Subcutaneous abdominal adipose tissue (tissue), 5 donors: Measurements from ENCODE around the gene RPL36.
"Not testable (repeated sequence)": the region's sequence is repeated elsewhere in the genome, so short reads cannot be mapped to it uniquely, and the experiment has no call there.

Experiments used
- H3K27ac ChIP-seq: one replicate; pipeline ENCODE4 v1.7.0; 2013; ENCODE audit warnings: low read depth, mild to moderate bottlenecking, inconsistent platforms, low read length, moderate library complexity
- H3K27me3 ChIP-seq, 5 donors: one replicate each; pipeline ENCODE4 v1.7.0; 2013; ENCODE audit warnings: low read length in 5 of 5, inconsistent platforms in 1 of 5; ENCODE audit not compliant: control insufficient read depth in 5 of 5, insufficient read depth in 4 of 5
- H3K36me3 ChIP-seq, 5 donors: one replicate each; pipeline ENCODE4 v1.7.0; 2013; ENCODE audit warnings: low read length in 5 of 5; ENCODE audit not compliant: control insufficient read depth in 5 of 5, insufficient read depth in 5 of 5
- H3K4me1 ChIP-seq, 5 donors: one replicate each; pipeline ENCODE4 v1.7.0; 2013; ENCODE audit warnings: low read length in 5 of 5, mild to moderate bottlenecking in 3 of 5, moderate library complexity in 1 of 5; ENCODE audit not compliant: control insufficient read depth in 5 of 5, insufficient read depth in 5 of 5
- H3K4me3 ChIP-seq, 5 donors: one replicate each; pipeline ENCODE4 v1.7.0; 2013; ENCODE audit warnings: low read length in 5 of 5, low read depth in 1 of 5
- H3K9ac ChIP-seq, 5 donors: one replicate each; pipeline ENCODE4 v1.7.0; 2013; ENCODE audit warnings: low read length in 5 of 5, mild to moderate bottlenecking in 4 of 5, moderate library complexity in 3 of 5
- H3K9me3 ChIP-seq, 5 donors: one replicate each; pipeline ENCODE4 v1.7.0; 2013; ENCODE audit warnings: low read length in 5 of 5; ENCODE audit not compliant: control insufficient read depth in 5 of 5
- donor health status: healthy.
- donor health status: healthy.
- donor health status: healthy.
- donor health status: healthy.
- donor health status: healthy.

RPL36 gene

DNA sequence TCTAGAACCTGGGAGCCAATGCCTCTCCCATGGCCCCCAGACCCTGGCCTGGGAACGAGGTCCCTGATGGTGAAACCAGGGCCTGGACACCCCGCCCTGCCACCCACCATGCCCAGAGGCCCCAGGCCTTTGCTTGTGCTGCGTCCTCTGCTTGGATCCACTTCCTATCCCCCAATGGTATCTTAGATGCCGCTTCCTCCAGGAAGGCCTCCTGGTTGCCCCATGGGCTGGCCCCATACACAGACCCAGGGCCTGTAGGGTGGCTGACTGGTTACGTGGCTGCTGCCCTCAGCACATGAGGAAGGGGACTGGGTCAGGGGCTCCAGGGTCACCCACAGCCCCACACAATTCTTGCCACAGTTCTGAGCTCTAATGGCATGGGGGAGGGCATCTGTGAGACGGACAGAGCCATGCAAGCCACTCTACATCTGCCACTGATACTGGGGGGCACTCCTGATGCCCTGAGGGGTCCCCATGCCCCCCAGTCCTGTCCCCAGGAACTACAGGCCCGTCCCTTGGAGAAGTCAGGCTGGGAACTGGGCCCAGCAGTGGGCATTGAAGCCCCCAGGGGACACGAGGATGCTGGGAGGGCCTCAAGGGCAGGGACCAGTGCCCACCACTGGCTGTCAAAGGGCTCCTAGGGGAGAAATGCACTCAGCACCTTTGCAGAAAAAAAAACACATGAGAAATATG lies 5.0 kb downstream of the RPL36 start:
- no peaks in the 10 kb centered on the region for H3K27me3 ChIP-seq
- H3K4me1 ChIP-seq, result peaks cover 0 to 26% (median 19%) of the 10 kb centered on the region in 5 donors
- no peak overlapping the region for H3K9ac ChIP-seq
- H3K27ac ChIP-seq, result no peak overlapping the region
- H3K4me3 ChIP-seq, result no peak overlapping the region
- no peaks in the 10 kb centered on the region for H3K9me3 ChIP-seq
- peaks cover 0 to 79% (median 71%) of the 10 kb centered on the region in 5 donors for H3K36me3 ChIP-seq

DNA sequence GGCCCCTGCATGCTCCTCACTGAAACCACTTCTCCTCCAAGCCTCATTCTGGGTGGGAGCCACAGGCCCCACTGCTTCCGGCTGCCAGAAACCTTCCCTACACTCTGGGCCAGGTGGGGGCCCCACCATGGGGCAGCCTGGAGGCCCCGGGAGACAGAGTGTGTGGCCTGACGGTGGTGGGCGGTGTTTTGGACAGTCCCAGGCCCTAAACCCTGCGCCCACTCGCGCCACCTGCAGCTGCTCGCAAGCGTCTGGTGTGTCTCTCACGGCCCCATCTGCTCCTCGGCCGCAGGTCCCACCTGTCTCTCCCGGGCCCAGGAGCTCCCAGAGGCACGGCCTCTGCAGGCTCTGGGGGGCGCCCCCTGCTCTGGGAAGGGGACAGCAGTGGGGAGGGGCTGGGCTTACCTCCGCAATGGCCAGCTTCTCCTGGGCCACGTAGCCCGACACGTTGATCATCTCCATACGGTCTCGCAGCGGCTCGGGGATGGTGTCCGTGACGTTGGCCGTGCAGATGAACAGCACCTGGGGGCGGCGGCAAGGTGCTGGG lies 5.6 kb downstream of the RPL36 start:
- no peaks in the 10 kb centered on the region for H3K9me3 ChIP-seq
- no peaks in the 10 kb centered on the region for H3K27me3 ChIP-seq
- H3K4me1 ChIP-seq, result peaks cover 0 to 23% (median 16%) of the 10 kb centered on the region in 5 donors
- no peak overlapping the region for H3K4me3 ChIP-seq
- H3K9ac ChIP-seq, result no peak overlapping the region
- no peak overlapping the region for H3K27ac ChIP-seq
- peaks cover 0 to 86% (median 76%) of the 10 kb centered on the region in 5 donors for H3K36me3 ChIP-seq

DNA sequence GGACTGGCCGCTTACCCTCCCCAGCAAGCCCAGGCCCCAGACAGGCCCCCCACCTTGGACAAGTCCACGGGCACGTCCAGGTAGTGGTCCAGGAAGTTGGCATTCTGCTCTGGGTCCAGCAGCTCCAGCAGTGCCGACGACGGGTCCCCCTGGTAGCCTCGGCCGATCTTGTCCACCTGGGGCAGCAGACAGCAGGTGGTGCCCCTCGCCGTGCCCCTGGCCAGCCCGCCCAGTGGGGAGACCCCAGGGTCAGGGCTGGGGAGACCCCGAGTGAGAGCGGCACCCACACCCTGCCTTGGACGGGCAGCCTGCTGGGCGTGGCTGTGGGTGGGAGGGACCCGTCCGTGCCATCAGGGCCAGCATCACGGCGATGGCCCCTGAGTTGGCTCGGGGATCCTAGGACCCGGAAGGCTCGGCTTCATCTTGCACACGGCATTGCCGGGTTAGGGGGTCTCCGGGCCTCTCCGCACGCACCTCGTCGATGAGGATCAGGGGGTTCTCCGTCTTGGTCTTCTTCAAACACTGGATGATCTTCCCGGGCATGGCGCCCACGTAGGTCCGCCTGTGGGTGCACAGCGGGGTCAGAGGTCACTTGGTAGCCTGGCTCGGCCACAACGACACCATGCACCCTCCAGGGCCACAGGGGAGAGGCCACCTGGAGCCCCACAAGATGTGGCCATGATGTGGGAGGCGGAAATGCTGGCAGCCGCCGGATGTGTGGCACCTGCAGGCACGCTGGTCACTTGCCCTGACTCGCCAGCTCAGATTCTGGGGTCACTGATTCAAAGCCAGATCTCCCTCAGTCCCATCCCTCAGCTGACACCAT lies 6.3 kb downstream of the RPL36 start:
- Histone ChIP-seq H3K27ac (no peak overlapping the region), H3K4me1 (peaks cover 0 to 16% (median 9%) of the 10 kb centered on the region in 5 donors), H3K4me3 (no peak overlapping the region), H3K27me3 (no peaks in the 10 kb centered on the region), H3K9me3 (no peaks in the 10 kb centered on the region), H3K36me3 (peaks cover 0 to 92% (median 81%) of the 10 kb centered on the region in 5 donors), H3K9ac (no peak overlapping the region)

DNA sequence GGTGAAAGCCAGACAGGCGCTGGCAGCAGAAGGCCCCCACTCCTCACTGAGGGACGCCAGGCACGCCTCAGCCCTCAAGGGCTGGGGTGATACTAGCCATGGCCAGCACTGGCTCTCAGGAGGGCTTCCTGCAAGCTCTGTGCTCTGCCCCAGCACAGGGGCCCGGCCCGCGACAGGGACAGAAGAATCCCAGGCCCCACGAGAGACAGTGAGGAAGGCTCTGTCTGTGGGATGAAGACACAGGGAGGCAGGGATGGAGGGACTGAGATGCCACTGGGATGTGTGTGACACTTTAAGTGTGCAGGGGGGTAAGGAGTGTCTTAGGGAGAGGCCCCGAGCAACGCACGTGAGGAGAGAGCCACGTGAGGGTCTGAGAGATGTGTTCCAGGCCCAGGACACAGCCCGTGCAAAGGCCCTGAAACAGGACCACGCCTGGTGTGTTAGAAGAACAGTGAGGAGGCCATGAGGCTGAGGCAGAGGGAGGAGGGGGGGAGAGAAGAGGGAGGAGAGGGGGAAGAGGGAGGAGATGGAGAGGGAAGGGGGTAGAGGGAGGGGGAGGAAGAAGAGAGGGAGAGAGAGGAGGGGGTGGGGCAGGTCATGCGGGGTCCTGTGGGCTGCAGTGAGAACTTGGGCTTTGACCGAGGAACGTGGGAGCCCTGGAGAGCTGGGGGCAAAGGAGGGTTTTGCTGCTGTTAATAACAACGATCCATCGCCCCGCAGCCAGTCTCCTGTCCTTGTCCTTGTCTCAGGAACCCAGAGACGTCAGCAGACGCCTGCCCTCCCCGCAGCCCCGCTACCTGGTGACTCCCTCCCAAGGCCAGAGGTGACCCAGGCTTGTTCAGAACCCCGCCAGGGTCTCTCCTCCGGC lies 7.2 kb downstream of the RPL36 start:
- Histone ChIP-seq H3K27me3 (no peaks in the 10 kb centered on the region), H3K27ac (no peak overlapping the region), H3K9ac (no peak overlapping the region), H3K9me3 (no peaks in the 10 kb centered on the region), H3K36me3 (peaks cover 0 to 85% (median 75%) of the 10 kb centered on the region in 5 donors), H3K4me1 (peaks cover 0 to 8% (median under 1%) of the 10 kb centered on the region in 5 donors), H3K4me3 (no peak overlapping the region)

DNA sequence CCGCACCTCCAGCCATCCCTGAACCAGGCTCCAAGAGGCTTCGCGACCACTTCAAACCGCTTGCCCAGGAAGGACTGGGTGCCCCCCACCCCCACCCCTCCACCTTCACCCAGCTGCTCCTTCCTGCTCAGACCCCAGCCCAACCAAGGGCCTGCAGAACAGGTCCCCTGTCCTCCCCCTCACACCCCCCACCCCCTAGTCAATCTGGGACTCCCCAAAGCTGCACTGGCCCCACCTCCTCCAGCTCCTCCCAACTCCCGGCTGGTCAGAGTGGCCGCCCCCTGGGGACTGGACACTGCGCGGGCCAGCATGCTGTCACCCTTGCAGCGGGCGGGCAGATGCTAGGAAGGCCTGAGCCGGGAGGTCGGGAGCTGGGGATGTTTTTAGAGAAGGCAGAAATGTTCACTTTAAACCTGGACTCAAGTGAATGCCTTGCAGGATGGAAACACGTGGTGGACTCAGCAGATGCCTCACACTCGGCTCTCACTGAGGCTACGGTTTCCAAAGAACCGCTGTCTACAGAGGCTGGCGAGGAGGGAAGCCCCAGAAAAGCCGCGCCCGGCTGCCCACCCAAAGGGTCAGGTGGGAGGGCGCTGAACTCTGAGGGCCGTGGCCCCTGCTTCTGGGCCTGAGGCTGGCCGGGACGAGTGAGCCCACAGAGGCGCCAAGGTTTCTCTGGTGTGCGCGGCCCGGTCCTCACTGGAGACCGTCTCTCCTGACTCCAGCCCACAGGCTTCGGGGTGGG lies 8.0 kb downstream of the RPL36 start:
- no peak overlapping the region for H3K9ac ChIP-seq
- no peak overlapping the region for H3K27ac ChIP-seq
- H3K4me1 ChIP-seq, result peaks cover 0 to under 1% (median 0%) of the 10 kb centered on the region in 5 donors
- no peak overlapping the region for H3K4me3 ChIP-seq
- H3K36me3 ChIP-seq, result peaks cover 0 to 78% (median 67%) of the 10 kb centered on the region in 5 donors
- no peaks in the 10 kb centered on the region for H3K9me3 ChIP-seq
- H3K27me3 ChIP-seq, result no peaks in the 10 kb centered on the region

DNA sequence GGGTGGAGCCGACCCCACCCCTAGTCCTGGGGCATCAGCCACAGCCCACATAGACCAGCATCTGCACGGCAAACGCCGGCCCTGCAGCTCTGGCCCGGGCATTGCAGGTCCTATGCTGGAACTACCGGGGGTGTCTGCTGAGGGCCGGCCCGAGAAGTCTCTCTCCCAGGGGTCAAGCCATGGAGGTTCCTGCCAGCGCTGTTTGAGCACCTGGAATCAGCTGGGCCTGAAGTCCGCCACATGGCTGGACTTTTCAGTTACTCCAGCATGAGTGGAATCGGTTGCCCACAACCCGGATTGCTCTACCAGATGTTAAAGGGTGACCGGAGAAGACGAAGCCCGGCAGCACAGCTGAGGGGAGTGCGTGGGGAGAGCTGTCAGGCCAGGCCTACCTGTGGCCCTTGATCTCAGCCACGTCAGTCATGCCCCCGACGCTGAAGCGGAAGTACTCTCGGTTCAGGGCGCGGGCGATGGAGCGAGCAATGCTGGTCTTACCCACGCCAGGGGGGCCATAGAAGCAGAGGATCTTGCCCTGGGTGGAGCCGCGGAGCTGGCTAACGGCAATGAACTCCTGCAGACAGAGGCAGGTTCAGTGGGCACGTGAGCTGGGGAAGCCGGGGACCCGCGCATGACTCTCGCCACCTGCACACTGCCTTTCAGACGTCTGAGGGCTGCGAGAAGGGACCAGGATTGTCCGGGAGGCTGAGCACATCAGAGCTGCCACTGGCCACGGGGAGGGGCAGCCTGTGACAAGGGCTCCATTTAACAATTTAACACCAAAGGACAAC lies 8.7 kb downstream of the RPL36 start:
- no peaks in the 10 kb centered on the region for H3K4me1 ChIP-seq
- H3K9ac ChIP-seq, result no peak overlapping the region
- no peaks in the 10 kb centered on the region for H3K27me3 ChIP-seq
- H3K27ac ChIP-seq, result no peak overlapping the region
- no peak overlapping the region for H3K4me3 ChIP-seq
- H3K9me3 ChIP-seq, result no peaks in the 10 kb centered on the region
- peaks cover 0 to 78% (median 67%) of the 10 kb centered on the region in 5 donors for H3K36me3 ChIP-seq

DNA sequence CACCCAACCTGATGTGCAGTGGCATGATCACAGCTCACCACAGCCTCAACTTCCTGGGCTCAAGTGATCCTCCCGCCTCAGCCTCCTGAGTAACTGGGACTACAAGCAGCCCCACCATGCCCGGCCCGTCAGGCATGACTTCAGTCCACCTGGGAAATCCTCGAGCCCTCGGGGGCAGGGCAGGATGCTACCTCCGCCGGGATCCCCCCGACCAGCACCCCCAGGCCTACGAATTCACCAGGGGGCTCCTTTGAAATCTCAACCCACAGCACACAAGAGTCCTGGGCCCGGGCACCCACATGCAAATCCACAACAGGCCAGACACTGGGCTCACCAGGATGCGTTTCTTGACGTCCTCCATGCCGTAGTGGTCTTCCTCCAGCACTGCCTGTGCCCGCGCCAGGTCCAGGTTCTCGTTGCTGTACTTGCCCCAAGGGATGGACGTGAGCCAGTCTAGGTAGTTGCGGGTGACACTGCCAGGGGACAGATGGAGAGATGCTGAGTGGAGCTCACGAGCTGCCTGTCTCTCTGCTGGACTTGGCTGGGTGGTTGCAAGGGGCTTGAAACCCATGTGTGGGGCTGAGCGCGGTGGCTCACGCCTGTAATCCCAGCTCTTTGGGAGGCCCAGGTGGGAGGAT lies 10.5 kb downstream of the RPL36 start:
- Histone ChIP-seq H3K27ac (no peak overlapping the region), H3K27me3 (no peaks in the 10 kb centered on the region), H3K9ac (no peak overlapping the region), H3K9me3 (no peaks in the 10 kb centered on the region), H3K36me3 (peaks cover 0 to 78% (median 66%) of the 10 kb centered on the region in 5 donors), H3K4me3 (no peak overlapping the region), H3K4me1 (no peaks in the 10 kb centered on the region)

DNA sequence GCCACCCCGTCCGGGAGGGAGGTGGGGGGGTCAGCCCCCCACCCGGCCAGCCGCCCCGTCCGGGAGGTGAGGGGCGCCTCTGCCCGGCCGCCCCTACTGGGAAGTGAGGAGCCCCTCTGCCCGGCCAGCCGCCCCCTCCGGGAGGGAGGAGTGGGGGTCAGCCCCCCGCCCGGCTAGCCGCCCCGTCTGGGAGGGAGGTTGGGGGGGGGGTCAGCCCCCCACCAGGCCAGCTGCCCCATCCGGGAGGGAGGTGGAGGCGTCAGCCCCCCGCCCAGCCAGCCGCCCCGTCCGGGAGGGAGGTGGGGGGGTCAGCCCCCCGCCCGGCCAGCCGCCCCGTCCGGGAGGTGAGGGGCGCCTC lies 11.9 kb downstream of the RPL36 start:
- H3K36me3 ChIP-seq, result peaks cover 0 to 77% (median 65%) of the 10 kb centered on the region in 5 donors
- H3K4me3 ChIP-seq, H3K27ac ChIP-seq, H3K4me1 ChIP-seq, H3K27me3 ChIP-seq, H3K9me3 ChIP-seq, H3K9ac ChIP-seq: not testable (repeated sequence)
